Progenitor cell of endocrine pancreas (in vitro differentiated cells): ENCODE measurements around the gene FAM3D. TPM values are rescaled to one million over a fixed set of nuclear protein-coding genes. Genes with fewer than 3 reads are reported as not detected.

Source experiments
- DNase-seq: peaks from one replicate; pipeline ENCODE4 v3.0.0; 2021; ENCODE audit warnings: low spot score; ENCODE audit not compliant: unreplicated experiment
- H3K27ac Mint-ChIP-seq: 2 replicates; pipeline ENCODE4 v1.8.0; 2021; ENCODE audit warnings: mild to moderate bottlenecking, moderate library complexity, mixed read lengths
- H3K27me3 Mint-ChIP-seq: 2 replicates; pipeline ENCODE4 v1.8.0; 2021; ENCODE audit warnings: mixed read lengths
- H3K36me3 Mint-ChIP-seq: 2 replicates; pipeline ENCODE4 v1.8.0; 2022; ENCODE audit warnings: mixed read lengths; ENCODE audit not compliant: insufficient read depth
- H3K4me1 Mint-ChIP-seq: 2 replicates; pipeline ENCODE4 v1.8.0; 2021; ENCODE audit warnings: low read depth, mixed read lengths
- H3K4me3 Mint-ChIP-seq: 2 replicates; pipeline ENCODE4 v1.8.0; 2021; ENCODE audit warnings: low read depth, mild to moderate bottlenecking, moderate library complexity, mixed read lengths
- H3K9me3 Mint-ChIP-seq: 2 replicates; pipeline ENCODE4 v1.8.0; 2021; ENCODE audit warnings: low read depth, mixed read lengths
- total RNA-seq: library from RNA; stranded (reverse); gene quantifications from 2 replicates; pipeline ENCODE4 v1.2.1, GENCODE V29; 2021
- TF ChIP-seq, protein P1 (sequence below): fragments of 200-600 bp; sonication (generic); IDR thresholded peaks from one replicate; pipeline ENCODE4 v1.5.0; 2021; ENCODE audit warnings: antibody characterized with exemption, mild to moderate bottlenecking; ENCODE audit not compliant: unreplicated experiment

FAM3D gene
- total RNA-seq, 1 donor from 2014 or later, result not detected

DNA sequence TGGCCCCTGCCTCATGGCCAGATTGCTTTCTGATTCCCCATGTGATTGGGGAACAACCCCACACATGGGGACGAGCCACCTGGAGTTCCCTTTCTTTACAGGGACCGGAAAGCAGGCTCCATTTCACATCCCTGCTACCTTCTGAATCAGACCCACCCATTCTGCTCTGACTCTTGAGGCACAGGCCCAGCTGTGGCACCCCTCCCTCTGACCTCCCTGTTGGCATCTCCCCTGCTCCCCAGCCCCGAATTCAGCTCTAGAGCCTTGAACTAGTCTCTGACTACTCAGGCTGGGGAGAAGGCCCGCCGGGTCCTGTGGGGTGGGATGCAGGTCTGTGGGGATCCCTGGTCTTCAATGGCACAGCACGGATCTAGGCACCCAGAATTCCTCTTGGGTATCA lies 12.1 kb downstream of the FAM3D start:
- no peak overlapping the region for H3K27ac Mint-ChIP-seq
- TF ChIP-seq, protein P1, sequence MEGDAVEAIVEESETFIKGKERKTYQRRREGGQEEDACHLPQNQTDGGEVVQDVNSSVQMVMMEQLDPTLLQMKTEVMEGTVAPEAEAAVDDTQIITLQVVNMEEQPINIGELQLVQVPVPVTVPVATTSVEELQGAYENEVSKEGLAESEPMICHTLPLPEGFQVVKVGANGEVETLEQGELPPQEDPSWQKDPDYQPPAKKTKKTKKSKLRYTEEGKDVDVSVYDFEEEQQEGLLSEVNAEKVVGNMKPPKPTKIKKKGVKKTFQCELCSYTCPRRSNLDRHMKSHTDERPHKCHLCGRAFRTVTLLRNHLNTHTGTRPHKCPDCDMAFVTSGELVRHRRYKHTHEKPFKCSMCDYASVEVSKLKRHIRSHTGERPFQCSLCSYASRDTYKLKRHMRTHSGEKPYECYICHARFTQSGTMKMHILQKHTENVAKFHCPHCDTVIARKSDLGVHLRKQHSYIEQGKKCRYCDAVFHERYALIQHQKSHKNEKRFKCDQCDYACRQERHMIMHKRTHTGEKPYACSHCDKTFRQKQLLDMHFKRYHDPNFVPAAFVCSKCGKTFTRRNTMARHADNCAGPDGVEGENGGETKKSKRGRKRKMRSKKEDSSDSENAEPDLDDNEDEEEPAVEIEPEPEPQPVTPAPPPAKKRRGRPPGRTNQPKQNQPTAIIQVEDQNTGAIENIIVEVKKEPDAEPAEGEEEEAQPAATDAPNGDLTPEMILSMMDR, result no peak

GRCh38 chr3:58652624-58653023 lies 13.9 kb downstream of the FAM3D start:
- TF ChIP-seq, protein P1, result no peak
- H3K4me3 Mint-ChIP-seq, result no peak overlapping the region
- no peaks in the 10 kb centered on the region for H3K36me3 Mint-ChIP-seq
- H3K4me1 Mint-ChIP-seq, result peaks cover 10% of the 10 kb centered on the region
- DNase-seq, result no peak
- peaks cover 6% of the 10 kb centered on the region for H3K9me3 Mint-ChIP-seq
- peaks cover 26% of the 10 kb centered on the region for H3K27me3 Mint-ChIP-seq
- H3K27ac Mint-ChIP-seq, result no peak overlapping the region

More for the DNA sequence above, 12.1 kb downstream of the FAM3D start:
- DNase-seq, result no peak
- H3K36me3 Mint-ChIP-seq, result no peaks in the 10 kb centered on the region
- no peak overlapping the region for H3K4me3 Mint-ChIP-seq
- H3K9me3 Mint-ChIP-seq, result peaks cover 2% of the 10 kb centered on the region
- peaks cover 29% of the 10 kb centered on the region for H3K27me3 Mint-ChIP-seq
- peaks cover 6% of the 10 kb centered on the region for H3K4me1 Mint-ChIP-seq

GRCh38 chr3:58651276-58651675 lies 15.3 kb downstream of the FAM3D start:
- Mint-ChIP-seq H3K4me1 (peaks cover 7% of the 10 kb centered on the region), H3K4me3 (no peak overlapping the region), H3K27me3 (peaks cover 15% of the 10 kb centered on the region), H3K27ac (no peak overlapping the region), H3K36me3 (no peaks in the 10 kb centered on the region), H3K9me3 (peaks cover 6% of the 10 kb centered on the region)
- TF ChIP-seq, protein P1, result no peak
- DNase-seq, result no peak

DNA sequence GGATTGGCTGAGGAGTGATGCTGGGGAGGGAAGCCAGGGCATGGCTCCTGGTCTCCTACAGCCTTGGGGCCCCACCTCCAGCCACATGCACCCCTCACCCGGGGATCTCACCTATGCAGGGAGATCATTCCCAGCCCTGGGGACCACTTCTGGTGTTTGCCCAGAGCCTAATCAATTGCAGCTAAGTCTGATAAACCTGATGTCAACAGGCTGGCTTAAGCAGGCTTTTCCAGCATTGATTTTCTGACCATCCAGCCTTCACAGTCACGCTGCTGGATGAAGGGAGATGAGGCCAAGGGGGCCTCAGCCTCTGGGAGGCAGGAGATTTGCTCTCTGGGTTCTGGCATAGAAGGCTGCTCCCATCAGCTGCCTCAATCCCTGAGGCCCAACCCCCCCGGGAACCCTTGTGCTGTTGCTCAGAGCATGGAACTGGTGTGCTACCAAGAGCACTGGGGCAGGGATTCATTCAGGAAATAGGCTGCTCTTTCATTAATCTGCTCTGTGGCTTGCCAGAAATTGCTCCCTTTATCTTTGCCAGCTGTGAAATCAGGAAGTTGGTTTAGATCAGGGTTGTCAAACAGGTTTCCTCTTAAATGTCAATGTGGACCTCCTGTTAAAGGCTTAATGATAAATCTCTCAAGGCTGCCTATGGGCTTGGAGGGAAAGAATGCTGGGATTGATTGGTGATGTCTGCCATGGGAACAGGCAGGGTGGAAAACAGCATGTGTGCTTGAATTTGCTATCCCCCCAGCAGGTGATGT lies 19.0 kb downstream of the FAM3D start:
- Mint-ChIP-seq H3K36me3 (no peaks in the 10 kb centered on the region), H3K4me1 (peaks cover 7% of the 10 kb centered on the region), H3K27ac (peak overlapping the region; percentile 18), H3K4me3 (no peak overlapping the region), H3K9me3 (peaks cover 10% of the 10 kb centered on the region), H3K27me3 (peaks cover 10% of the 10 kb centered on the region)
- no peak for DNase-seq
- TF ChIP-seq, protein P1, result no peak

DNA sequence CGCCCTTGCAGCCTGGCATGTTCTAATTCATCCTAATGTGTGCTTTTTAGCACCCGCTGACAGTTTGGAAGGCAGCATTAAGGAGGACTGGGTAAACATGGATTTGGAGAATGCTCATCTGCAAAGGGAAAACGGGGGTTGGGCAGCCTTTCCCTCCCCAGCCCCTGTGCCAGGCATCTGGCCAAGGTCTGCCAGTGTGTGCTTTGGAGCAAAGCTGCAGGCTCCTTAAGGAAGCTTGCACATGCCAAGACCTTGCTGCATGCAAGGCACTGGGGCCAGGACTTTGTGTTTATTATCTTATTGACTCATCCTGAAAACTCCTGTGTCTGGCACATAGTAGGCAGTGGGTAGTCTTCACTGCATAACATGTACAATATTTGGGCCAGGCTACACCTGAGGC lies 20.1 kb downstream of the FAM3D start:
- Mint-ChIP-seq H3K4me1 (peaks cover 7% of the 10 kb centered on the region), H3K27ac (no peak overlapping the region), H3K9me3 (peaks cover 10% of the 10 kb centered on the region), H3K27me3 (peaks cover 14% of the 10 kb centered on the region), H3K4me3 (no peak overlapping the region), H3K36me3 (no peaks in the 10 kb centered on the region)
- TF ChIP-seq, protein P1, result no peak
- no peak for DNase-seq
